Lower leg skin (tissue), 3 donors: ENCODE measurements around the gene MYBL2.

ENCODE experiments used
- POLR2A ChIP-seq, 2 donors: fragments of 450-650 bp; IDR thresholded peaks; one replicate each; pipeline ENCODE4 v1.6.1; 2016 to 2017; ENCODE audit warnings: antibody characterized with exemption in 2 of 2, mild to moderate bottlenecking in 1 of 2, moderate library complexity in 1 of 2
- TF ChIP-seq, protein P1 (sequence below), 3 donors: fragments of 450-650 bp; IDR thresholded peaks; one replicate each; pipeline ENCODE4 v1.5.1; 2016; ENCODE audit warnings: antibody characterized with exemption in 3 of 3, mild to moderate bottlenecking in 3 of 3, moderate library complexity in 2 of 3

DNA sequence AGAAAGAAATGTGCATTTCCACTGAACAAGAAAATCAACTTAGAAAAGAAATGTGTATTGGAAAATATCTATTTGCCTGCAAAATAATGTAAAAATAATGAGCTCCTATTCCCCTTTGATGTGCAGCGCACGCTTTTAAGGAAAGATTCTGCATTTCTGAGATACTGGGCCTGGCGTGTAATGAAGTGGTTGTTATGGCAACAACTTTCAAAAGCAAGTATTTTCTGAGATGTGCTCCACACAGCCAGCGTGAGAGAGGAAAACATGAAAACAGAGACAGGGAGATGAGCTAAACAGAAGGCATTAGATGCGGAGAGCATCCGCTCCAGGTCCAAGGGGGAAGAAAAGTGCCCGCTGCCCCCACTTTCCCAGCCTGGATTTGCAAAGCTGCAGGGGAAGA lies 99.0 kb downstream of the MYBL2 start:
- TF ChIP-seq, protein P1, sequence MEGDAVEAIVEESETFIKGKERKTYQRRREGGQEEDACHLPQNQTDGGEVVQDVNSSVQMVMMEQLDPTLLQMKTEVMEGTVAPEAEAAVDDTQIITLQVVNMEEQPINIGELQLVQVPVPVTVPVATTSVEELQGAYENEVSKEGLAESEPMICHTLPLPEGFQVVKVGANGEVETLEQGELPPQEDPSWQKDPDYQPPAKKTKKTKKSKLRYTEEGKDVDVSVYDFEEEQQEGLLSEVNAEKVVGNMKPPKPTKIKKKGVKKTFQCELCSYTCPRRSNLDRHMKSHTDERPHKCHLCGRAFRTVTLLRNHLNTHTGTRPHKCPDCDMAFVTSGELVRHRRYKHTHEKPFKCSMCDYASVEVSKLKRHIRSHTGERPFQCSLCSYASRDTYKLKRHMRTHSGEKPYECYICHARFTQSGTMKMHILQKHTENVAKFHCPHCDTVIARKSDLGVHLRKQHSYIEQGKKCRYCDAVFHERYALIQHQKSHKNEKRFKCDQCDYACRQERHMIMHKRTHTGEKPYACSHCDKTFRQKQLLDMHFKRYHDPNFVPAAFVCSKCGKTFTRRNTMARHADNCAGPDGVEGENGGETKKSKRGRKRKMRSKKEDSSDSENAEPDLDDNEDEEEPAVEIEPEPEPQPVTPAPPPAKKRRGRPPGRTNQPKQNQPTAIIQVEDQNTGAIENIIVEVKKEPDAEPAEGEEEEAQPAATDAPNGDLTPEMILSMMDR (IDR thresholded peaks at IDR 0.05) = no peak
- no peak for TF ChIP-seq POLR2A (IDR thresholded peaks at IDR 0.05)
